H1 (cell line): Measurements from ENCODE around the gene OBSL1.

Experiments
- CEBPB ChIP-seq: IDR thresholded peaks from 2 replicates; pipeline ENCODE4 v1.6.1; 2012; ENCODE audit warnings: low read depth, low read length
- EP300 ChIP-seq, 2 experiments: IDR thresholded peaks; 1 replicate in 1 of 2; 2 replicates in 1 of 2; pipeline ENCODE4 v1.6.1; 2011 to 2012; ENCODE audit warnings: low read depth in 2 of 2, low read length in 2 of 2, mild to moderate bottlenecking in 2 of 2, borderline replicate concordance in 1 of 2, inconsistent platforms in 1 of 2, moderate library complexity in 1 of 2
- GABPA ChIP-seq: IDR thresholded peaks from 2 replicates; pipeline ENCODE4 v1.6.1; 2011; ENCODE audit warnings: mild to moderate bottlenecking, low read length, moderate library complexity, borderline replicate concordance; ENCODE audit not compliant: insufficient read depth
- NANOG ChIP-seq: IDR thresholded peaks from 2 replicates; pipeline ENCODE4 v1.6.1; 2011; ENCODE audit warnings: low read length, low read depth, mild to moderate bottlenecking, inconsistent platforms; ENCODE audit not compliant: insufficient read depth, poor library complexity, severe bottlenecking
- PHF8 ChIP-seq: fragments of 200-600 bp; sonication (generic); conservative IDR thresholded peaks from 2 replicates; pipeline ENCODE4 v1.7.1; 2012; ENCODE audit warnings: low read depth, mild to moderate bottlenecking, inconsistent platforms, low read length, moderate library complexity
- POLR2A ChIP-seq, 2 experiments: IDR thresholded peaks; 1 replicate in 1 of 2; 2 replicates in 1 of 2; pipeline ENCODE4 v1.6.1; 2011; ENCODE audit warnings: low read depth in 2 of 2, low read length in 2 of 2, mild to moderate bottlenecking in 2 of 2; ENCODE audit errors: control extremely low read depth in 1 of 2
- RAD21 ChIP-seq, 2 experiments: IDR thresholded peaks in 1 of 2; conservative IDR thresholded peaks in 1 of 2; 2 replicates each; pipeline ENCODE4 v1.6.1; 2011; ENCODE audit warnings: low read depth in 2 of 2, low read length in 2 of 2, improper control_type of control experiment in 1 of 2, inconsistent platforms in 1 of 2, mild to moderate bottlenecking in 1 of 2, moderate library complexity in 1 of 2
- RNF2 ChIP-seq: fragments of 200-900, 300-1000 bp; sonication (generic); IDR thresholded peaks from 2 replicates; pipeline ENCODE4 v1.7.1; 2016; ENCODE audit warnings: borderline replicate concordance, low read depth, mild to moderate bottlenecking, antibody characterized with exemption, low read length; ENCODE audit not compliant: poor library complexity, severe bottlenecking; ENCODE audit errors: missing control alignments
- SP1 ChIP-seq: IDR thresholded peaks from 2 replicates; pipeline ENCODE4 v1.6.1; 2011; ENCODE audit warnings: low read depth, low read length
- SUZ12 ChIP-seq: fragments of 200-600 bp; sonication (generic); IDR thresholded peaks from 2 replicates; pipeline ENCODE4 v1.6.1; 2012; ENCODE audit warnings: mild to moderate bottlenecking, inconsistent platforms, low read length, moderate library complexity, mixed read lengths
- TEAD4 ChIP-seq: IDR thresholded peaks from 2 replicates; pipeline ENCODE4 v1.6.1; 2012; ENCODE audit warnings: low read depth, low read length, inconsistent platforms, mixed read lengths
- TF ChIP-seq, protein P1 (sequence below), 3 experiments: IDR thresholded peaks; 1 replicate in 2 of 3; 2 replicates in 1 of 3; pipeline versions ENCODE4 v1.5.1 to v1.6.1; 2011; ENCODE audit warnings: low read length in 3 of 3, mild to moderate bottlenecking in 3 of 3, inconsistent platforms in 2 of 3, low read depth in 1 of 3, moderate library complexity in 1 of 3; ENCODE audit not compliant: insufficient read depth in 1 of 3; ENCODE audit errors: control extremely low read depth in 1 of 3

DNA sequence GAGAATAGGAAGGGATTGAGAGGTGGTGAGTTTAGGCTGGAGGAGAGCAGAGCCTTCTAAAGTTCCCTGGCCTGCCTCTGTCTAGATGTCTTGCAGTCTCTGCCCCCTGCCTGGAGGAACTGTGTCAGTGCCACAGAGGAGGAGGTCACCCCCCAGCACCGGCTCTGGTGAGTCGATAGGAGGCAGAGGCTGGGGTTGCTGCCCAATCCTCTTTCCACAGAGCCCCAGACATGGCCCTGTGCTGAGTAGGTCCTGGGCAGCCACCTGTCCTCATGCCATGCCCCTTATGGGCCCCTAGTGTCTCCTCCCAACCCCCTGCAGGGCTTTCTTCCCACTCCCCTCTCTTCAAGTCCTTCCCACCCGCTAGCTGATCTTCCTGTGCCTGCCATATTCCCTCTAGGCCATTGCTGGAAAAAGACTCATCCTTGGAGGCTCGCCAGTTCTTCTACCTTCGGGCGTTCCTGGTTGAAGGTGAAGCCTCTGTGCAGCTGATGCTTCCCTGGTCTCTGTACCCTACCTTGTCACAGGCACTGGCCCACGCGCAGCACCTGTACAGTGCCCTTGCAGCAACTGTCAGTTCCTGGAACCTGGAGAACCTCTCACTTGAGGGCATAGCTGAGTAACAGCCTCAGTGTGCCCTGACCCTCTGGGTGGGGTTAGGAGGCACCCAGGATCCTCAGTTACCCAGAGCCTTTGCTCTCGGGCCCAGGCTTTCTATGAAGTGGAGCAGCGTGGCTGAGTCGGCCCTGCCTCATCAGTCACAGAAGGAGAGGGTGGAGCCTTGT lies 42.9 kb upstream of the OBSL1 start:
- TF ChIP-seq, protein P1, sequence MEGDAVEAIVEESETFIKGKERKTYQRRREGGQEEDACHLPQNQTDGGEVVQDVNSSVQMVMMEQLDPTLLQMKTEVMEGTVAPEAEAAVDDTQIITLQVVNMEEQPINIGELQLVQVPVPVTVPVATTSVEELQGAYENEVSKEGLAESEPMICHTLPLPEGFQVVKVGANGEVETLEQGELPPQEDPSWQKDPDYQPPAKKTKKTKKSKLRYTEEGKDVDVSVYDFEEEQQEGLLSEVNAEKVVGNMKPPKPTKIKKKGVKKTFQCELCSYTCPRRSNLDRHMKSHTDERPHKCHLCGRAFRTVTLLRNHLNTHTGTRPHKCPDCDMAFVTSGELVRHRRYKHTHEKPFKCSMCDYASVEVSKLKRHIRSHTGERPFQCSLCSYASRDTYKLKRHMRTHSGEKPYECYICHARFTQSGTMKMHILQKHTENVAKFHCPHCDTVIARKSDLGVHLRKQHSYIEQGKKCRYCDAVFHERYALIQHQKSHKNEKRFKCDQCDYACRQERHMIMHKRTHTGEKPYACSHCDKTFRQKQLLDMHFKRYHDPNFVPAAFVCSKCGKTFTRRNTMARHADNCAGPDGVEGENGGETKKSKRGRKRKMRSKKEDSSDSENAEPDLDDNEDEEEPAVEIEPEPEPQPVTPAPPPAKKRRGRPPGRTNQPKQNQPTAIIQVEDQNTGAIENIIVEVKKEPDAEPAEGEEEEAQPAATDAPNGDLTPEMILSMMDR (IDR thresholded peaks at IDR 0.05; ENCODE audit: control extremely low read depth in 1 of 3, insufficient read depth in 1 of 3, low read depth in 1 of 3, low read length in 3 of 3), result no peak
- TF ChIP-seq GABPA, result no peak
- TF ChIP-seq NANOG, result no peak
- no peak for TF ChIP-seq EP300 (IDR thresholded peaks at IDR 0.05; ENCODE audit: borderline replicate concordance in 1 of 2, low read depth in 2 of 2, low read length in 2 of 2)
- TF ChIP-seq CEBPB, result no peak
- TF ChIP-seq POLR2A (IDR thresholded peaks at IDR 0.05; ENCODE audit: control extremely low read depth in 1 of 2, low read depth in 2 of 2, low read length in 2 of 2), result no peak
- TF ChIP-seq RNF2, result no peak
- no peak for TF ChIP-seq PHF8
- TF ChIP-seq SP1, result no peak
- no peak for TF ChIP-seq SUZ12
- TF ChIP-seq RAD21 (IDR thresholded peaks at IDR 0.05 in 1 of 2, conservative IDR thresholded peaks at IDR 0.05 in 1 of 2; ENCODE audit: low read depth in 2 of 2, low read length in 2 of 2), result no peak
- no peak for TF ChIP-seq TEAD4
